Stimulated activated naive CD8-positive, alpha-beta T cell treated with anti-CD3 and anti-CD28 coated beads, Interleukin-15, amount 100 ng/mL, for 72 hours (primary cell): ENCODE data around the gene KANTR.

Experiments used
- ATAC-seq: fragments of 150-1000 bp; cut with Tn5 transposase; 2 replicates; pipeline ENCODE4 v1.10.0; 2021; ENCODE audit warnings: mild to moderate bottlenecking, moderate library complexity
- DNase-seq, 2 donors: peaks; one replicate each; pipeline ENCODE4 v3.0.0; 2021 to 2022
- H3K27ac Mint-ChIP-seq, 2 donors: one replicate each; pipeline ENCODE4 v1.8.0; 2022; ENCODE audit warnings: mild to moderate bottlenecking in 2 of 2, mixed read lengths in 2 of 2, moderate library complexity in 2 of 2
- H3K27me3 Mint-ChIP-seq: one replicate; pipeline ENCODE4 v1.8.0; 2022; ENCODE audit warnings: mixed read lengths
- H3K4me1 Mint-ChIP-seq: one replicate; pipeline ENCODE4 v1.8.0; 2022; ENCODE audit warnings: mild to moderate bottlenecking, mixed read lengths
- H3K4me3 Mint-ChIP-seq, 2 donors: one replicate each; pipeline ENCODE4 v1.8.0; 2022; ENCODE audit warnings: mild to moderate bottlenecking in 2 of 2, mixed read lengths in 2 of 2, moderate library complexity in 1 of 2
- H3K9me3 Mint-ChIP-seq, 2 donors: one replicate each; pipeline ENCODE4 v1.8.0; 2022; ENCODE audit warnings: mixed read lengths in 2 of 2

Gene KANTR

GRCh38 chrX:53089224-53089842 lies 4.6 kb upstream of the KANTR start:
- Mint-ChIP-seq H3K4me3 (peak overlapping the region; percentile 96), H3K9me3 (no peaks in the 10 kb centered on the region), H3K27ac (peak overlapping the region in 1 of 2 donors; percentile 99), H3K27me3 (no peaks in the 10 kb centered on the region), H3K4me1 (peaks cover 50% of the 10 kb centered on the region)
- DNase-seq (peak in 1 of 2 donors; percentile 46), ATAC-seq (no peak)

DNA sequence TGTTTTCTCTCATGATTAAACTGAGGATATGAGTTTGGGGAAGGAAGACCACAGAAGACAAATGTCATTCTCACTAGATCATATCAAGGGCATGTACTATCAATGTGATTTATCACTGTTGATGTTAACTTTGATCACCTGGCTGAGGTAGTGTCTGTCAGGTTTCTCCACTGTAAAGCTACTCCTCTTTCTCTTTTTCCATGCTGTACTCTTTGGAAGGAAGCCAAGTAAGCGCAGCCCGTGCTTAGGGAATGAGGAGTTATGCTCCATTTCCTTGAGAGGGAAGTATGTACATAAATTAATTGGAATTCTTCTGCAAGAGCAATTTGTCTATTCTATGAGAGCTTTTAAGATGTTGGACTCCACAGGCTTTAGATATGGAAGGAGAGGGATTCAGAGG lies 4.0 kb upstream of the KANTR start:
- no peak overlapping the region for H3K27ac Mint-ChIP-seq
- H3K27me3 Mint-ChIP-seq, result no peaks in the 10 kb centered on the region
- H3K4me3 Mint-ChIP-seq, result no peak overlapping the region
- peaks cover 48% of the 10 kb centered on the region for H3K4me1 Mint-ChIP-seq
- H3K9me3 Mint-ChIP-seq, result no peaks in the 10 kb centered on the region
- DNase-seq (no peak), ATAC-seq (no peak)

GRCh38 chrX:53091354-53091753 lies 2.6 kb upstream of the KANTR start:
- Mint-ChIP-seq H3K27ac (no peak overlapping the region), H3K4me1 (peaks cover 44% of the 10 kb centered on the region), H3K27me3 (no peaks in the 10 kb centered on the region), H3K9me3 (no peaks in the 10 kb centered on the region), H3K4me3 (no peak overlapping the region)
- no peak for ATAC-seq
- DNase-seq, result no peak

GRCh38 chrX:53093177-53093655 lies 726 bp upstream of the KANTR start:
- peak; percentile 66 to 76 for DNase-seq
- Mint-ChIP-seq H3K9me3 (no peaks in the 10 kb centered on the region), H3K4me1 (peaks cover 26% of the 10 kb centered on the region), H3K4me3 (peak overlapping the region; percentile 84 to 87), H3K27me3 (no peaks in the 10 kb centered on the region), H3K27ac (peak overlapping the region in 1 of 2 donors; percentile 81)
- ATAC-seq, result peak; percentile 78

- Mint-ChIP-seq H3K9me3 (no peaks in the 10 kb centered on the region), H3K27ac (peak overlapping the region; percentile 88 to 93), H3K27me3 (no peaks in the 10 kb centered on the region), H3K4me3 (peak overlapping the region; percentile 84 to 87), H3K4me1 (peaks cover 15% of the 10 kb centered on the region)
- no peak for ATAC-seq
- no peak for DNase-seq
Measured at GRCh38 chrX:53094582-53094905, 602 bp downstream of the KANTR start.

DNA sequence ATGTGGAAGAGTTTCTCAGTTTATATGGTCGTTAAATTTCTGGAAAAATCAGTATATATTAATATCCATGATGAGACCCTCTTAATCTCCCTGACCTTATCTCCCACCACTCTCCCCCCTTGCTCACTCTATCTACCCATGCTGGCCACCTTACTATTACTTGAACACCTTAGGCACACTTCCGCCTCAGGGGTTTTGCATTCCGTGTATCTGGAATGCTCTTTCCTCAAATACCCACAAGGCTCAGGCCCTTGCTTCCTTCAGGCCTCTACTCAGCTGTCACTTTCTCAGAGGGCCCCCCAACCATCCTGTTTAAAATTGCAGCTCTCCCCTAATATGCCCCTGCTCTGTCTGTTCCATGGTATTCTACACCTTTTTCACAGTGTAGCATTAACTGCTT lies 1.9 kb downstream of the KANTR start:
- H3K27ac Mint-ChIP-seq, result peak overlapping the region in 1 of 2 donors; percentile 29
- H3K9me3 Mint-ChIP-seq, result no peaks in the 10 kb centered on the region
- DNase-seq (no peak), ATAC-seq (no peak)
- H3K27me3 Mint-ChIP-seq, result no peaks in the 10 kb centered on the region
- H3K4me3 Mint-ChIP-seq, result no peak overlapping the region
- peaks cover 15% of the 10 kb centered on the region for H3K4me1 Mint-ChIP-seq

- Mint-ChIP-seq H3K27ac (no peak overlapping the region), H3K9me3 (no peaks in the 10 kb centered on the region), H3K4me1 (peaks cover 17% of the 10 kb centered on the region), H3K27me3 (no peaks in the 10 kb centered on the region), H3K4me3 (no peak overlapping the region)
- DNase-seq, result no peak
- no peak for ATAC-seq
Measured at GRCh38 chrX:53114864-53115549, 21.1 kb downstream of the KANTR start.

DNA sequence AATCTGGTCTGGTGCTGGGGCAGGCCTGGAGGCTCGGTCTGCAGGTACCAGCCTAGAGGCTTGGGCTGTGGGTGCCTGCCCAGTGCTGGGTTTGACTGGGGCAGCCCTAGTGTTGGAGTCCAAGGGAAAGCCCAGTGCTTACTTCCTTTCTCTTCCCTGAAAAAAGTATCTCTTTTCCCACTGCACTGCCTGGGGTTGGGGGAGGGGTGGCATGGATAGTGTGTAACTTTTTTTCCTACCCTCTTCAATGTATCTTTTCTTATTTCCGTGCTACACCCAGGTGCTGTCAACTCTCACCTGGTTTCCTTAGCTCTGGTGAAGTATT lies 21.6 kb downstream of the KANTR start:
- ATAC-seq (no peak), DNase-seq (no peak)
- no peak overlapping the region for H3K27ac Mint-ChIP-seq
- H3K4me3 Mint-ChIP-seq, result no peak overlapping the region
- H3K27me3 Mint-ChIP-seq, result no peaks in the 10 kb centered on the region
- peaks cover 17% of the 10 kb centered on the region for H3K4me1 Mint-ChIP-seq
- H3K9me3 Mint-ChIP-seq, result no peaks in the 10 kb centered on the region

DNA sequence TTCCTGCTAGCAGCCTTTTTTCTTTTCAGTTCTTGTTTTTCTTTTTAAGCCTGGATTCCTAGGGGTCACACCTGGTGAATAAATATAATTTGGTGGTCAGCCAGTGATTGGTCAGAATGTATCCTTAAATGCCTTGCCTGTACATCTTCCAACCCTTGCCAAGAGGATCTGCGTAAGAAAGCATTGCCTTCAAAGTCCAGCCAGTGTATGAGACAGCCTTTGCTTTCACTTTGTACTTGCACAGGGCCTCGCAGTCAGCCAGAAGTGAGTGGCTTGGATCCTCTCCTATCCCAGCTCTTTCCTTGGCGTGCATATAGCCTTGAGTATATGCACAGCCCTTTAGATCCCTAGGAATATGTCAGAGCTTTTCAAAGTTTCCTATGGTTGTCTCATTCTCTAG lies 22.2 kb downstream of the KANTR start:
- Mint-ChIP-seq H3K9me3 (no peaks in the 10 kb centered on the region), H3K27me3 (no peaks in the 10 kb centered on the region), H3K4me3 (no peak overlapping the region), H3K27ac (no peak overlapping the region), H3K4me1 (peaks cover 17% of the 10 kb centered on the region)
- DNase-seq (no peak), ATAC-seq (no peak)

DNA sequence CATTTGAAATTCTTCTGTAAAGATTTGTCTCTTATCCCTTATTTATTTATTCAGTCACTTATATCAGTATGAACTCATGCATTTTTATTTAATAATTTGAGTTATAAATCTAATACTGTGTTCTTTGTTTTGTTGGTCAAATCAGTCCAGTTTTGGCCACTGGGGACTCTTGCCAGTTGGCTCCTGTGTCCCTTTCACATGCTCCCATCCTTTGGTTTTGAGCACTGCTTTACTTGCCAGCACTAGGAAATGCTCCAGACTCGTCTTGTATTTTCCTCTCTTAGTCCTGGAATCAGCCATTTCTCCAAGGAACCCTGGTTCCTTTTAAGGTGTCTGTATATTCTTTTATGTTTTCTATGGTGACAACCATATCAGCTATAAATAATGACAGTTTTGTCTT lies 28.1 kb downstream of the KANTR start:
- Mint-ChIP-seq H3K27ac (no peak overlapping the region), H3K27me3 (no peaks in the 10 kb centered on the region)
- no peak for ATAC-seq

DNA sequence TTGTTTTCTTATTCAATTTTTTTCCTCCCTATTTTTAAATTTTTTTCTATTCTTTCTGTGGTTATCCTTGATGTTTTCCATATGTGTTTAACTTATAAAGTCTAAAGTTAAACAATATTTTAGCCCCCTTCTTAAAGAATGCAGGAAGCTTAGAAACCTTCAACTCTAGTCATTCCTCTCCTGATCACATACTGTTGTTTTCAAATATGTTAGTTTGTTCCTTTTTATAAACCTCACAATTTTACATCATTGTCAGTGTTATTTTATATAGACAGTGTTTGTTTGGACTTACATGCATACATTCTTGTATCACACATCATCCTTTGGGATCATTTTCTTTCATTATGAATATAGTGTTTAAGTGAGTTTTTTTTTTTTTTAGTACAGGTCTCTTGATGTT lies 31.6 kb downstream of the KANTR start:
- Mint-ChIP-seq H3K27ac (no peak overlapping the region), H3K27me3 (no peaks in the 10 kb centered on the region)
- no peak for ATAC-seq

More for the DNA sequence above, 28.1 kb downstream of the KANTR start:
- H3K9me3 Mint-ChIP-seq, result peaks cover 0 to 5% of the 10 kb centered on the region in 2 donors
- H3K4me3 Mint-ChIP-seq, result no peak overlapping the region
- peaks cover 19% of the 10 kb centered on the region for H3K4me1 Mint-ChIP-seq
- DNase-seq, result no peak

DNA sequence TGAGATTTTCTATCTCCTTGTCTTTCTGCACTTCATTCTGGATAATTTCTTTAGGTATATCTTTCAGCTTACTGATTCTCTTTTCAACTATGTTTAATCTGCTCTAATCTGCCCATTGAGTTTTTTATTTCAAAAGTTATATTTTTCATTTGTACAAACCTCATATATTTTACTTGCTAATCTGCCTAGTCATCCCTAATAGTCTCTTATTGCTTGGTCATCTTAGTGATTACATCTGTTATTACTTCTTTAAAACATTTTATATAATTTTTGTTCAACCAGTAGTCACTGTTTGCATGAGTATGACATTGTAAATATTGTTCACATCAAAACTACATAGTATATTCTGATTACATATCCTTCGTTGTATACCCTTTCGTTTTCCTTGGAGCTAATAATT lies 32.4 kb downstream of the KANTR start:
- H3K27me3 Mint-ChIP-seq, result no peaks in the 10 kb centered on the region
- peaks cover 25% of the 10 kb centered on the region for H3K4me1 Mint-ChIP-seq
- DNase-seq (no peak), ATAC-seq (no peak)
- H3K4me3 Mint-ChIP-seq, result no peak overlapping the region
- peaks cover 0 to 5% of the 10 kb centered on the region in 2 donors for H3K9me3 Mint-ChIP-seq
- H3K27ac Mint-ChIP-seq, result no peak overlapping the region

More for the DNA sequence above, 31.6 kb downstream of the KANTR start:
- Mint-ChIP-seq H3K4me1 (peaks cover 21% of the 10 kb centered on the region), H3K4me3 (no peak overlapping the region), H3K9me3 (peaks cover 0 to 5% of the 10 kb centered on the region in 2 donors)
- no peak for DNase-seq

DNA sequence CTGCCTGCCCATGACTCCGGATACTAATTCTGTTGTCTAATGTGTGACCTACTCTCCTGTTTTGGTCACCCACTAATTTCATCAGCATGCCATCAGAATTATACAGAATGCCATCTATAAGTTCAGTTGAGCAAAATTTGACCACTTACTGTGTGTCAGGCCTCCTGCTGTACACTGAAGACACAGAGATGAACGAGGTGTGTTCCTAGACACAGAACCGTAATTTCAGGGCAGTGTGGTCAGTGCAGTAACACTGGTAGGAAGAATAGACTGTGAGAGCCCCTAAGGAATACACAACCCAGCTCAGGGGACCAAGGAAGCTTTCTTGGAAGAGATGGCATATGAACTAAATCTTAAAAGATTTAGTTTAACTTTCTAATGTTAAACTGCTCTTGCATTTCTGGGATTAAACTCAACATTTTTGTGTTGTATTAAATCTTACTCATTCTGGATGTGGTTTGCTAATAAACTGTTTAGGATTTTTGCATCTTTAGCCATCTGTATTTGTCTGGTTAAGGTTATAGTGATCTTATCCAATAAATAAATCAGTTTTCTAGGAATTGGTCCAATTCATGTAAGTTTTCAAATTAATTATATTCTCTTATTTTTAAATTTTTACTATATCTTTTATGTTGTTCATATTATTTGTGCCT lies 34.3 kb downstream of the KANTR start:
- Mint-ChIP-seq H3K9me3 (peaks cover 0 to 5% of the 10 kb centered on the region in 2 donors), H3K4me3 (no peak overlapping the region), H3K27me3 (no peaks in the 10 kb centered on the region), H3K4me1 (peaks cover 25% of the 10 kb centered on the region), H3K27ac (no peak overlapping the region)
- ATAC-seq (no peak), DNase-seq (no peak)

DNA sequence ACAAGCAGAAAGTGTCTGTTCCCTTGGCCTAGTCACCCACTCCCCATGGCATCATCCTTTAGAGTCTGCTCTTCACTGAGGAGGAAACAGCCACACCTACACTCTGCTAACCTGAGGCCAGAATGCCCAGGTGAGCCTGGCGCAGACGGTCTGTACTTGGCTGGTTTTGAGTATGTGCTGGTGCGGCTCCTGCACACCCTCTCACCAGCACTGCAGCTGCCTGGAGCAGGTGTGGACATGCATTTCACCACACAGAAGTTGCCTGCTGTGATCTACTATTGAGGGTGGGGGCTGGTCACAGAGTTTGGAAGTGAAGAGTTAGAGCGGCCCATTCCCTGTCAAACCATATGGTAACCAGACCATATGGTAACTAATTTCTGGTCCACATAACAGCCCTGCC lies 39.5 kb downstream of the KANTR start:
- H3K4me1 Mint-ChIP-seq, result peaks cover 5% of the 10 kb centered on the region
- no peak for DNase-seq
- ATAC-seq, result no peak
- H3K9me3 Mint-ChIP-seq, result no peaks in the 10 kb centered on the region
- no peaks in the 10 kb centered on the region for H3K27me3 Mint-ChIP-seq
- no peak overlapping the region for H3K4me3 Mint-ChIP-seq
- no peak overlapping the region for H3K27ac Mint-ChIP-seq

GRCh38 chrX:53135581-53135980 lies 41.6 kb downstream of the KANTR start:
- no peak overlapping the region for H3K4me3 Mint-ChIP-seq
- no peak overlapping the region for H3K27ac Mint-ChIP-seq

GRCh38 chrX:53153581-53153980 lies 59.6 kb downstream of the KANTR start:
- no peaks in the 10 kb centered on the region for H3K9me3 Mint-ChIP-seq
- no peak overlapping the region for H3K4me3 Mint-ChIP-seq
- no peaks in the 10 kb centered on the region for H3K27me3 Mint-ChIP-seq
- no peak for ATAC-seq
- no peaks in the 10 kb centered on the region for H3K4me1 Mint-ChIP-seq
- DNase-seq, result no peak
- no peak overlapping the region for H3K27ac Mint-ChIP-seq

More at GRCh38 chrX:53135581-53135980, 41.6 kb downstream of the KANTR start:
- Mint-ChIP-seq H3K9me3 (no peaks in the 10 kb centered on the region), H3K27me3 (no peaks in the 10 kb centered on the region), H3K4me1 (peaks cover 3% of the 10 kb centered on the region)
- DNase-seq (no peak), ATAC-seq (no peak)
